Stimulated activated CD4-positive, alpha-beta T cell treated with anti-CD3 and anti-CD28 coated beads, Interleukin-12 subunit alpha, Interleukin-12 subunit beta, amount 100 ng/mL, for 4 hours (primary cell): Measurements from ENCODE around the gene FUCA1.
"Not testable (repeated sequence)": the region's sequence is repeated elsewhere in the genome, so short reads cannot be mapped to it uniquely, and the experiment has no call there.

Experiments used
- DNase-seq: peaks from one replicate; pipeline ENCODE4 v3.0.0-alpha.2; 2020

The FUCA1 gene

DNA sequence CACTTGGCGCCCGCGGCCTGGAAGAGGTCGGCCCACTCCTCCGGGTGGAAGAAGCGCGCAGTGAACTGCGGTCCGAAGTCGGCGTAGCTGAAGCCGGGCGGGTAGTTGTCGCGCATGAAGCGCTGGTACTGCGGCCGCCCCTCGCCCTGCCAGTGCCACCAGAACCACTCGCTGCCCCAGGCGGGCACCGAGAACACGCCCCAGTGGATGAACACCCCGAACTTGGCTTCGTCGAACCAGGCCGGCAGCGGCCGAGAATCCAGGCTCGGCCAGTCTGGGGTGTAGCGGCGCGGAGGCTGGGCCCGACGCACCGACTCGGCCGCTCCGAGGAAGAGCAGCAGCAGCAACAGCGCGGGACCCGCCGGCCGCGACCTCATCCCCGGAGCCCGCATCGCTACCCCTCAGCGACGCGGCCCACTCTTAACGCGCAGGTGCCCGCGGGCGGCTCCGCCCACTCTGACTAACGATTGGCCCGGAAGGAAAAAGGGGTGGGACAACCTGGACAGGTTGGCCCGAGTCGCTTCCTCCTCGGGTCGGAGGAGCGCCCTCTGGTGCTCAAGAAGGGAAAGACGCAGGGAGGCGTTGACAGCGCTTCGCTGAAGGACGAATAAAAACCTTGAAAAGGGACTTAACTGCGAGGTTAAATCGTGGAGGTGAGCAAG is at the start of gene FUCA1:
Gene FUCA1 (minus strand): TSS at position 396 of the 662 bp plus-strand sequence. CDS start 4 bp downstream, at position 392.
- peak; percentile 90 for DNase-seq

DNA sequence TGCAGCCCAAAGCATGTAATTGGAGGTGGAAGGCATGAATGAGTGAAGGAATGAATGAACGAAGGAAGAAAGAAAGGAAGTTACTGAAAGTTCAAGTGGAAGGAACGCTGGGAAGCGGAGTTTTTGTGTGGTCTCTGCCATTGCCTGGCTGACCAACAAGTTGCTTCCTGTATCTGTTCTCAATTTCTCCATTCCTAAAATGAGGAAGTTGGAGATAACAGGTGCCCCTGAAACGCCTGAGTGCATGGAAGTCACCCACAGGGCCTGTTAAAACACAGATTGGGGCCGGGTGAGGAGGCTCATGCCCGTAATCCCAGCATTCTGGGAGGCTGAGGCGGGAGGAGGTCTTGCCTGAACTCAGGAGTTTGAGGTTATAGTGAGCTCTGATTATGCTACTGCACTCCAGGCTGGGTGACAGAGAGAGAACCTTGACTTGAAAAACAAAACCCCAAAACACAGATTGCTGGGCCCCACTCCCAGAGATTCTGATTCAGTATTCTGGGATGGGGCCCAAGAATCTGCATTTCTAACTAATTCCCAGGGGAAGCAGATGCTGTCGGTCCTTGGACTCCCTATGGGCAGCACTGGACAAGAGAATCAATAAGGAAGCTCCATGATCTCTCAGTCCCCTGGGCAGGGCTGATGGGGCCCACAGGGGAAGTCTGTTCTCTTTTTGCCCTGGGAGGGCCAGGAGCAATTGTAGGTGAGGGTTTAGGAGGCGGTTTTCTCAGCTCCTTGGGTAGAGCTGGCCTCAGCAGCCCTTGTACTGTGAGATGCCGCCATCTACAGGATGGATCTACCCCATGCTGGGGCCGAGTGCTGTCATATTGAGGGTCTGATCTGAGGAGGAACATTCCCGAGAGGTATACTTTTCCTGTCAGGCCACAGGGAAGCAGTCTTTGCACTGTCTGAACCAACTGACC is 48.4 kb upstream of the FUCA1 start:
- DNase-seq: peak; percentile 28

DNA sequence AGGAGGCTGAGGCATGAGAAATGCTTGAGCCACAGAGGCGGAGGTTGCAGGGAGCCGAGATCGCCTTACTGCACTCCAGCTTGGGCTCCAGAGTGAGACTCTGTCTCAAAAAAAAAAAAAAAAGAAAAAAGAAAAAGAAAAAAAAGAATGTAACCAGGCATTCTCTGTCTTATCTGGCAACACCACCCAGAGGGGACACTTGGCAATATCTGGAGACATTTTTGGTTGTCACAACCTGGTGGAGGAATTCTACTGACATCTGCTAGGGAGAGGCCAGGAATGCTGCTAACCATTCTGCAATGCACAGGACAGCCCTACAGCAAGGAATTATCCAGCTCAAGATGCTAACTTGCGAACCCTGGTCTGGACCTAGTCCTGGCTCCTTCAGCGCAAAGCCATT is 47.4 kb upstream of the FUCA1 start:
- DNase-seq: no peak

DNA sequence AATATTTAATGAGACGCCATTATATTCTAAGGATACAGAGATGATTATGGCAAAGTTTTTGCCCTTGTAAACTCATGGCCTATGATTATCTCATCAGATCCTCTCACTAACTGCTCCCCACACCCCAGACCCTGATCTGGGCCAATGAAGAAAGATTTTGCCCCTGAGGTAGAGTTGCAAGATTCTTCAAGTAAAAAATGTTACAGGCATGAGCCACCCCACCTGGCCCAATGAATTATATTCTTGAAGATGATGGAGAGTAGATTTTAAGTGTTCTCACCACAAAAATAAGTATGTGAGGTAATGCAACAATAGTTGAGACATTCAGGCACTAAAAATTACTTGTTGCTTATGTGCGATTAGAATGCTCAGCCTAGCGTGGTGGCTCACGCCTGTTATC is 46.8 kb upstream of the FUCA1 start:
- DNase-seq: no peak

DNA sequence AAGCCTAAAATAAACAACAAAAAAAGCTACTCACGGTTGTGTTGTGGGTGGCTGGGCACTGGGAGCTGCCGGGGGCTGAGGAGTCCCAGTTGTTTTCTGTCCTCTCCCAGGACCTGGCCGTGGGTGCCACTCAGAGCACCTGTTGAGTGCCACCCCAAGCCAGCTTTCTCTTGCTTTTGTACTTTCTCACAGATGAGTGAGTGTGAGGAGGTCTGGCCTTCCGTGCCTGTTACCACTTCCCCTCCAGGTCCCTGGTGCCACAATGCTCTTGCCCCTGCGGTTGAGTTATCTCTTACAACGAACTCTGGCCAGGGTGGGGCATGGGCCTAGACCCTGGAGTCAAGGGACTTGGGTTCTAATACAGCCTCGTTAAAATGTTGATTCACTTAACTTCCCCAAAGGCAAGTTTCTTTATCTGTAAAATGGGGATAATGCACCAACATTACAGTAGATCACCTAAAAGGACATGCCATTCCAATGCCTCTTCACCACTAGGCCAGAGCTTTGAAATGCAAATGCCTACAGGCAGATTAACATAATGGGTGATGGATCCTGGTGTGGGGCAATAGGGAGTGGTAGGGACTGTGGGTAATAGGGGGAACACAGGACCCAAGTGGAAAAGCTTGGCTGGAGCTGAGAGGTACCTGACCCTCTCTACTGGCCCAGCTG is 45.3 kb upstream of the FUCA1 start, which contains the start of gene CNR2:
Gene CNR2 (minus strand): TSS at position 151 of the 669 bp plus-strand sequence. CDS start 37,745 bp downstream, outside the sequence.
- no peak for DNase-seq

DNA sequence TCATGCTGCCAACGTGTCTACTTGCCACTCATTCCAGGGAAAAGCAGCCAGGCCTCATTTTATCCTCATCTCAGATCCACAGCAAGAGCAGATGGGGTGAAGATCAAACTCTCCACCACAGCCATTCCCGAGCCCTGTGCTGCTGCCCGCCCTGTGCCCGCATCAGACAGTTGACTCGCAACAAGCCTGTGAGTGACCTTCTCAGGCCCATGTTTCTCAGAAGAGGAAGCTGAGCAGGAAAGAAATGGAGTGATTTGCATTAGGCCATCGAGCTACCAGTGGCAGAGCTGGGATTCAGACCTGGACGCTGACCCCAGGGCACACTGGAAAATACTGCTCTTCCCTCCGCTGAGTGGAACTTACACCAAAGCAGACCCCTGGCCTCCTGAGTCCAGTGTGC is 43.8 kb upstream of the FUCA1 start:
- no peak for DNase-seq

DNA sequence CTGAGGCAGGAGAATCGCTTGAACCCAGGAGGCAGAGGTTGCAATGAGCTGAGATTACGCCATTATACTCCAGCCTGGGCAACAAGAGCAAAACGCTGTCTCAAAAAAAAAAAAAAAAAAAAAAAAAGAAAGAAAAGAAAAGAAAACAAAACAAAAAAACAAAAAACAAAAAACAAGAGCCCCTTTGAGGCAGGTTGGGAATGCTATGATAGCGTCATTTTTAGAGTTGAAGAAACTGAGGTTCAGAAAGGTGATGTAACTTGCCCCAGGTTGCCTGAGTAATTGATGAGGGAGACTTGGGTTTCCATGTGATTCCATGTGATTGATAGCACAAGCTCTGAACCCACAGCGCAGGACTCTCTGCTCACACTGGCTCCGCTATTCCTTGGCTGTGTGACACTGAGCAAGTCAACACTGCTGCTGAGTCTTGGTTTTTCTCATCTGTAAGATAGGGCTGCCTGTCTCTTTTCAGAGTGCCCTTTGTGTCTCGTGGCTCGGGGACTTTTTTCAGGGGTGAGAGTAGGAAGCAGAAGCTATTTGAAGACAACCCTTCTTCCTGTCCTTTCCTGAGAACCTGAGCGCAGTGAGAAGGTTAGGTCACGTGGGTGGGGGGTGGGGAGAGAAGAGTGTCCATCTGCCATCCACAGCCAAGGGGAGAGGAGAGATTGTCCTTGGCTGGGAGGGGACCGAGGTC is 42.6 kb upstream of the FUCA1 start:
- no peak for DNase-seq

DNA sequence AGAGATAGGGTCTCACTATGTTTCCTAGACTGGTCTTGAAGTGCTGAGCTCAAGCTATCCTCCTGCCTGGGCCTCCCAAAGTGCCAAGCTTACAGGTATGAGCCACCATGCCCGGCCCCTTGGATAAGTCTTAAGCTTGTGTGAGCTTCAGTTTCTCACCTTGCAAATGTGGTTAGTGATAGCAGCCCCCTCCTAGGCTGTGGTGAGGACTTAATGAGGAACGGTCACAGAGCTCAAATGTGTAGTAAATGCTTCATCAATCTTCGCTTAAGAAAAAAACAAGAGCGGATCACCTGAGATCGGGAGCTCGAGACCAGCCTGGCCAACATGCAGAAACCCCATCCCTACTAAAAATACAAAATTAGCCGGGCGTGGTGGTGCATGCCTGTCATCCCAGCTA is 42.1 kb upstream of the FUCA1 start:
- DNase-seq: no peak

DNA sequence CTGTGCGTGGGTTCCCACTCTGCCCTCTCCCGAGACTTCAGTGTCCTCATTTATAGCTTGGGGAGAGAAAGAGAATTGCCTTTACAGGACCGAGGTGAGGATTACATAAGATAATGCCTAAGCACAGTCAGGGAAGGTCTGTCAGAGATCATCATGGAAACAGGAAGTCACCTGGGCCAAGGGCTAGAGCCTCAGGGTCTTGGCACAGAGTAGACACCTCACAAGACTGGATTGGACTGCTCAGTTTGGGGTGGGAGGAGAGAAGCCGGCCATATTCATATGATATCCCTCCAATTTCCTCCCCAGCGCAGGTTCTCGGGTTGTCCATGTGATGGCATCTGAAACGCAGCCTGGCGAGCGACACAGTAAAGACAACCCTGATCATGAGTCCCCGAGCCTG is 41.3 kb upstream of the FUCA1 start:
- DNase-seq: no peak

DNA sequence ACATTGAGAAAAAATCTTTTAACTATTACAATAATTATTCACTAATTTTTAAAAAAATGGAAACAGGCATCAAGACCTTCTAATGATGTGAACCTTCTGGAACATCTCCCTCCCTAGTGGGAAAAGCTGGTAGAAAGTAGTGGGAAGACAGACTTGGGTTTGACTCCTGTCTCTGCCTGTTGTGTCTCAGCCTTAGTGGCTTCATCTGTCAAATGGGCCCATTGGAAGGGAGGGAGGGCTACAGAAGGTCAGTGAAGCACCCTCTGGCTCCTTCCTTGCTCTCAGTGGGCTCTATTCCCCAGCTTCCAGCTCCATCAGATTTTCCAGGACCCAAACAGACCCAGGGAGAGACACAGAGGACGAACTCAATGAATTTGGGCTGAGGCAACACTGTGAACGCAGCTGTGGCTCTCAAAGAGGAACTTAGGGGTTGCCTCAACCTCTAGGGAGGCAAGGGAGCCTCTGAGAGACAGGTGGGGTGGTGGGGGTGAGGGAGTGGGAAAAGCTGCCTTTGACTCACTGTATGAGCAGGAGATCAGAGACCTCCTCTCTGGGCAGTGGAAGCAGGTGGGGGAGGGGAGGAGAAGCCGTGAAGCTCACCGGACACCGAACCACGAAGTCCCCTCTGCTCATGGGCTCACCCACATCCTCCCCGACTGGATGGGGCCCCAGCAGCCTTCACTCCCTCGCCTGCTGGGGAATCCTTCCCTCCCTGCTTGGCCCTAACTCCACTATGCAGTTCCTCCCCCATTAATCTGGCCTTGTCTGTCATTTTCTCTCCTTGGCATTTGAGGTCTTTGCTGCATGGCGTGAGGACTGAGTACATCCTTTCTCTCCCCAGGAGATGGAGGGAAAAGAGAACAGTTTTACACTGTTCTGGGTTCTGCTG is 40.6 kb upstream of the FUCA1 start:
- no peak for DNase-seq

DNA sequence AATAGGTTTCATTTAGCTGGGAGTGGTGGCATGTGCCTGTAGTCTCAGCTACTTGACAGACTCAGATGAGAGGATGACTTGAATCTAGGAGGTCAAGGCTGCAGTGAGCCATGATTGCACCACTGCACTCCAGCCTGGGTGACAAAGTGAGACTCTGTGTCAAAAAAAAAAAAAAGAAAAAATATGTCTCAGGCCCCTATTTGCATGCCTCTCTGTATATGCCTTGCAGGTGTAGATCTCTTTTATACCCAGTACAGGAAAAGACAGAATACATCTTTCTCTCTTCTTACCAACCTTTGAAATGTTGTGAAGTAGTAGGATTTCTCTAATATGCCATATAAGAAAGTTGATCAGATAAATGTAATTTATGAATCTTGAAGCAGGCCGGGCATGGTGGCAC is 38.6 kb upstream of the FUCA1 start:
- no peak for DNase-seq

DNA sequence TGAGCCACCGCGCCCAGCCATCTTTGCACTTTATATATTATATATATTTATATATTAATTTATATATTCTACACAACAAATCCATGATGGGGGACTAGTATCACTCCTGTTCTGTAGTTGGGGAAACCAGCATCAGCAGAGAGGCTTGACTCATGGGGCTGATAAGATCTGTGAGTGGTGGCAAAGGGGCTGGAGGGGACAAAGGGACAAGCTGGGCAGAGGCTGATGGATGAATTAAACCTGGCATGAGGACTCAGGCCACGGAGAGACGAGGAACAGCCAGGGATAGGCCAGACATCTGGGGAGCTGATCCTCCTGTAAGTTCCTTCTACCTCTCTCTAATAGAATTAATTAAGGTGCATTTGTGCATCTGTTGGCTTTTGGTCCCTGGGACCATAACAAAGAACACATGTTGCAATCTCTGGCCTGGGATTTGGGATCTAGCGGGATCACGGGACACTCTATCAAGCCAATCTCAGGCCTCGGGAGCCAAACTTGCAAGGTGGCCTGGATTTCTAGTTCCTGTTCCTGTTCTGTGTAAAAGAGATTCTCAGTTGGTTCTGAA is 37.5 kb upstream of the FUCA1 start:
- no peak for DNase-seq

DNA sequence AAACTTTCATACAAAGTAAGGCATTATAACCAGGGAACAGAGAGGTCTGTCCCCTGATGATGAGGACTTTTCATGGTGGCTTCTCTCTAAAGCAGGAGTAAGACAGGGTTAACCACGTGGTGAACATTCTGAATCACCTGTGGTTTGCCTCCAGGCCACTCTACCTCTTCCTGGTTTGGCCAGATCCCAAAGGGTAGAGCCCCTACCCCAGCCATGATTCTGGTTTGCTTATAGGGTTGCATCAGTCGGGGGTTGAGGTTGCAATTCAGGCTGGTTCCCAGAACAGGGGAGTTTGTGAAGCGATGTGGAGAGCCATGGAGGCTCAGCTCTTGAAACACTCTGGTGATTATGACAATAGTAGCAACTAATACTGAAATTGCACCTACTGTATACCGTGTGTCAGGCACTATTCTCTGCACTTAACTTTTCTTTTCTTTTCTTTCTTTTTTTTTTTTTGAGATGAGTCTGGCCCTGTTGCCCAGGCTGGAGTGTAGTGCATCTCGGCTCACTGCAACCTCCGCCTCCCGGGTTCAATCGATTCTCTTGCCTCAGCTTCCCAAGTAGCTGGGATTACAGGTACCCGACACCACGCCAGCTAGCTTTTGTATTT is 36.8 kb upstream of the FUCA1 start:
- DNase-seq: no peak

DNA sequence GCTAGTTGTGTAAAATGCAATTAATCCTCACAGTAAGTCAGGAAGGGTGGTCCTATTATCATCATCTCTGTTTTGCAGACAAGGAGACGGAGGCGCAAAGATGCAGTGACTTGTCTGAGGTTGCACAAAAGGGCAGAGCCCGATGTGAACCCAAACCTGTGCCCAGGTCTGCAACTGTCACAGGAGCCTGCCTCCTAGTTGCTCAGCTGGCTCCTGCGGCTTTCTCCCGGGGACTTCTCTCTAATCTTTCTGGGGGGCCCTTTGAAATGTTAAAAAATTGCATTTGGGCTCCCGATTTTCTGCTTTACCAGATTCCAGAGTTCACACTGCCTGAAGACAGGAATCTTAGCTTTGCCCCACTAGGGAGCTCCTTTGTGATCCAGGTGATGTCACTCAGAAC is 35.7 kb upstream of the FUCA1 start:
- DNase-seq: no peak

DNA sequence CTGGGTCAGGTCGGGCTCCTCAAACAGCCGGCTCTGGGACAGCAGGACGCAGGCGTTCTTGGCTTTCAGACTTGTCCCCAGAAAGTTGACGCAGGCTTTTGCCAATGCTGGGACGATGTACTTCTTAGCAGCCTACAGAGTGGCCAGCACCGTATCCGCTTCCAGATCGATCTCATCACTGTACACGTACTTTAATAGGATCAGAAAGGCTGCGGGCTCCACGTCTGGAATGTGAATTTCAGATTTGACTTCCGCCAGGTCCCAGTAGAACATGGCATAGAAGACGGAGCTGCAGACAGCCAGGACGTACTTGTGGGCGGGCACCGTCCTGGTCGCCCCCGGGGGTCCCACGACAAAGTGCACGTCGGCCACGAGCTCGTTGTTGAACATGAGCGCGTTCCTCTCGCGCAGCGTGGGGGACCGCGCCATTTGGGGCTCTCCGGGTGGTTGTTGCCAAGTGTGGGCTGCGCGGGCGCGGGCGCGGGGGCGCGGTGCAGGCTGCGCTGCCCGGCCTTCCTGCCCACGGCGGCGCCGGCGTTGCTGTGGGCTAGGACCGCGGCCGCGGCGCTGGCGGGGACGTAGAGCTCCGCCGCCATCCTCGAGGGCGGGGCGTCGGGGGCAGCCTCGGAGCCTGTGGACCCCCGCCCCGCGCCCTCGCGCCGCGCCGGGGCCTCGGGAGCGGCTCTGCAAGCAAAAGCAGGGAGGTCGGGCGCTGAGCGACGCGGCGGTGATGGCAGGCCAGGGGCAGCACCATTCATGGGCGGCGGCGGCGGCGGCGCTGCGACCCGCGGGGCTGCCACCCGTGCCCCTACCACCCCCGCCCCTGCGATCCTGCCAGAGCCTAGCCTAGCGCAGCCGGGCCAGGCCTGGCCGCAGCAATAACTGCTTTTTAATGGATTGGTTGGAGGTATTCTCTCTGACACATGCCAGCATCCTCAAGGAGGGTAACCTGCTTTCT is 34.5 kb upstream of the FUCA1 start:
- no peak for DNase-seq

DNA sequence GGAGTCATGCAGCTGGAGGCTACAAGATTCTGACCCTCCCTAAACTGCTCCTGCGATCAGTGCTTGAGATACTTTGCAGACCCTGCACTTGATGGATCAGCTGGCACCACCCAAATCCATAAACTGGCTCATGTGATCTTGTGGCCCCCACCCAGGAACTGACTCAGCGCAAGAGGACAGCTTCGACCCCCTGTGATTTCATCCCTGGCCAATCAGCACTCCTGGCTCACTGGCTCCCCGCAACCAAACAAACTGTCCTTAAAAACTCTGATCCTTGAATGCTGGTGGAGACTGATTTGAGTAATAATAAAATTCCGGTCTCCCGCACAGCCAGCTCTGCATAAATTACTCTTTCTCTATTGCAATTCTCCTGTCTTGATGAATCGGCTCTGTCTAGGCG is 31.9 kb upstream of the FUCA1 start:
- not testable (repeated sequence) for DNase-seq

DNA sequence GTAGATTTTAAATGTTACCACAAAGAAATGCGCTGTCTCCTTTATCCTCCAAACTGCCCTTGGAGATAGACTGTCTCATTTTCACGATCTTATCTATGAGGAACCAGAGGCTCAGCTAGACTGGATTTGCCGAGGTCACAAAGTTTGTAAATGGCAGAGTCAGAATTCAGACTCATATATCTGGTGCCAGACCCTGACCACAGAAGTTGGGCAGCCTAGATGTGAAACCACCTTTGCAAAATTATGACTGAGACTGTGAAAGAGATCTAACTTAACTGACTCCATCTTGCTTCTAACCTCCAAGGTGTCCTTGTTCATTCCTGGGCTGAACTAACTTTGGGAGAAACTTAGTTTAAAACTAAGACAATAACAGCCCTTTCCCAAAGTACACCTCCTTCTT is 31.0 kb upstream of the FUCA1 start:
- DNase-seq: no peak

DNA sequence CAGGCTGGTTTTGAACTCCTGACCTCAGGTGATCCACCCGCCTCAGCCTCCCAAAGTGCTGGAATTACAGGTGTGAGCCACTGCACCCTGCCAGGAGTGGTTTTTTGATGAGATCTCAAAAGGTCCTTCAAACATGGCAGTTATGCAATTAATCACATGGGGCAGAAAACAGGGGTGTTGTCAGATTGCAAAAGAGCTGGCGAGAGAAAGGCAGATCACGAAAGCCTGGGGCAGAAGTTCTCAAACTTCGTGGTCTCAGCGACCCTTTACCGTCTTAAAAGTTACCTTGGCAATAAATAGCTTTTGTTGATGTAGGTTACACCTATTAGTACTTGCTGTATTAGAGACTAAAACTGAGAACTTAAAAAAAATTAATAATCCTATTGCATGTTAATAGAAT is 29.0 kb upstream of the FUCA1 start:
- no peak for DNase-seq

DNA sequence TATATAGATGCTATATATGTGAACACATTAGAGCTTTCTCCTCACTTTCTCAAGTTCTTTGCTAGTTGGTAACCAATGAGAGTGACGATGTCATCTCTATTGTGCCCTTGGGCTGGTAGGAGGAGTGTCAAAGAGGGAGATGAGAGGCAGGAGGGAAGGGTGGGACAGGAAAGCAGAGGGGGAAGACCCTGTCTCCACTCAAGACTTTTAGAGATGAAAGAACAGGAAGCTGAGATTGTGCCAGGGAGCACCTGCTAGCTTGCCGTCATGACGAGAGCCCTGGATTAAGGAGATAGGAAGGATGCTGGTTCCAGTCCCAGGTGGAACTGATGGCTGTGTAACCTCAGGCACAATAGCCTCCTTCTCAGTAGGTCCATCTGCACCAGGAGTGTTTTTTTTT is 28.4 kb upstream of the FUCA1 start:
- DNase-seq: no peak

DNA sequence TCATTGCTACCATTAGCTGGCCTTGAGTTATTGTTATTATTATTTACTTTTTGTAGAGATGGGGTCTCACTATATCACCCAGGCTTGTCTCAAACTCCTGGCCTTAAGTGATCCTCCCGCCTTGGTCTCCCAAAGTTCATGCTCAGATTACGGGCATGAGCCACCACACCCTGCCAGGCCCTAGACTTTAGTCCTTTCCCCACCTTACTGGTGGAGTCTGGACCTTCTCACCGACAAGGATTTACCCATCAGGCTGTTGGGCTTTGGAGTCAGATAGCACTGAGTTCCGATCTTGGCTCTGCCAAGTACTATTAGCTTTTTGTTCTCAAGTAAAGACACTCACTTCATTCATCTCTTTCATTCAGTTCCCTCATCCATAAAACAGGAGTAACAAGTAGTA is 27.9 kb upstream of the FUCA1 start:
- DNase-seq: no peak
